Colon (tissue), 2 donors: Measurements from ENCODE around the gene FNDC5.

Source experiments
- FAIRE-seq: peaks from 2 replicates; lab custom pipeline; 2012; peaks lifted over from hg19 to GRCh38; lab: Jason Lieb, UNC
- donor health status: control.
- donor health status: control.

FNDC5 gene

DNA sequence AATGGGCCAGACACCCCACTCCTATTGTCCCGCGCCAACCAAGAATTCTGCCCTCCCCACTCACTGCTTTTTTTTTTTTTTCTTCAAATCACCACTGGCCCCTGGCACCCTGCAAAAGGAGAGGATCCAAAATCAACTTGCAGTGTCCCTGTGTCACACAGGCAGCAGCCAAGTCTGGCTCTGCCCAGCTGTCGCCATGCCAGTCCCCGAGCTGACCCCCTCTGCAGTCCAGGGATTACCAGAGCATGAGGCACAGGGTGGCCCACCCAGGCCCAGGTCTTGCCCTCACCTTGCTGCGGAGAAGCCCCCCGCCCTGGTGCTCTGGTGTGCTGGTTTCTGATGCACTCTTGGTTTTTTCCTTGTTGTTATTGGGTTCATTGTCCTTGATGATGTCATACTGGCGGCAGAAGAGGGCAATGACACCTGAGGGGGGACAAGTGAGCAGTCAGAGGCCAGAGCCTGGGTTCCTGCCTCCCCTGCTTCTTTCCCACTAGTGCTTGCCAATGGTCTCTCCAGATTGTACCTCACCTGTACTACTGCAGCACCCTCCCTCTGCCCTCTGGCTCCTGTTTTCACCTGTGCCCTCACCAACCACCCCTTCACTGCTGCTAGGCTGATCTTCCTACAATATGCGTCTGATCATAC, 6.2 kb downstream of the FNDC5 start:
- no peak for FAIRE-seq

DNA sequence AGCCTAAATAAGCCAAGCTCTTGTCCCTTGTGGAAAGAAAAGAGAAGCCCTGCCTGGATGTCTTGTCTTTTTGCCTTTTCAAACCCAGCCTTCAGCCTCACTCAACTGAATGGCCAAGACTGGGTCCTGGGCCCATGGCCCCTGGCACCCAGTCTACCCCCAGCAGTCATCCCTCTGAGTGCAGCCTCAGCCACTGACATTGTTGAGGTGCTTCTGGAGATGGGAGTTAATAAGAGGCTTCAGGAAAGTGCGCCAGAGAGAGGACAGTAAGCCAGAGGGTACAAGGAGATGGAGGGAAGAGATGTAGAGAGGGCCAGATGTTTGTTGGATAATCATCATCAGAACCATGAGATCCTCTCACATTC, 6.8 kb downstream of the FNDC5 start:
- no peak for FAIRE-seq

DNA sequence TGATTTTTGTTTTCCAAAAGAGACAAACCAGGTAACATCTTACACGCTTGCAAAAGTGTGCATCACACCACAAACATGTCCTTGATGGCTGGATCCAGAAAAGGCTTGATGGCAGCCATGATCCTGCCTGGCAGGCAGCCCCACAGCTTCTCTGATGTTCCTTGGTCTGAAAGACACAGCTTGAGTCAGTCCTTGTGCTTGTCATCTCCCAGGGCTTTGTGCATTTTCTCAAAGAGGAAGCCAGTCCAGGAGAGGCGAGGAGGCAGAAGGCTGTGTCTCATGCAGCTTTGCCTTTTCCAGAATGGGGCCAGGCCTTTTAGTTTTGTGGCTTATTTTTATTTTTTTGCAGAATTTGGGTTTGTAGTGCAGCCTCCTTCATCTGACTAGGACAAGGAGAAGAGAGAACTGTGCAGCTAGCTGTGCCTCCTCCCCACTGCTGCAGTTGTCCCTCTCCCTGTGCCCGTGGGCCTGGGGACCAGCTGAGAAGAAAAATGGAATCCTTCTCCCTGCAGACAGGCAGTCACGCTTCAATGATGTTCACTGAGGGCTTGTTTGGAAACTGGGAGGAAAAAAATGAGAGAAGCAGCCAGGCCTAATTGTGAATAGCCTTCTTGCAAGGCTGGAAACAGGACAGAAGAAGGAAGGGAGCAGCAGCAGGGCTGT, 7.4 kb downstream of the FNDC5 start:
- no peak for FAIRE-seq

DNA sequence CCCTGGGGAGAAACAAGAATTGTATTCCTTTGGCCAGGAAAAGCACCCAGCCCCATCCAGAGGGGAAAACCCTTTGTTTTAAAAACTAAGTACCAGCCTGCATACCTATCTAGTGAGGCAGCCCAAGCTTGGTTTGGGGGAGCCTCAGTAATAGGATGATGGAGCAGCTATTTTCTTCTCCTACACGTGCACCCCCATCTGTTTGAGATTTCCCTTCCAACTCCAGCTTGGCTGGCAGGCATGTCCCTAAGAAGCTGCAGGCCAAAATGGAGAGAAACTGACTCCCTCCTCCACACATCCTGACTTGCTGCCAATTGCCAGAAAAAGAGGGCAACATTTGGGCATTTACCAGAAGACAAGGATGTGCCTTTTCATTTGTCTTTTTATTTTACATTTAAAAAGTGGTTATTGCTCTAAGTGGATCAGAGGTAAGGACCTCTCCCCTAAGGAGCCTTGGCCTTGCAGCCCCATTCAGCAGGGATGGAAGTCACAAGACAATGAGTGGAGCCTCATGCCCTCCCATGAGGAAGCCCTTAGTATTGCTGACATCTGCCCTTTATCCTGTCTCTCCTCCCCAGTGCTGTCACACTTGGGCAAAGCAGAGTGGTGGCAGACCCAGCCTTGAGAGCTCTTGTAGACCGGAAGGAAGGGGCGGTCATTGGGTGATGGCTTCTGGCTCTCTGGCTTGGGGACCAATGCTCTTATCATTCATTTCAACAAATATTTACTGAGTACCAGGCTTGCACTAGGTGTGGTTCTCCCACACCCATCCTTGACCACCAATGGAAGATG, 8.6 kb downstream of the FNDC5 start:
- no peak for FAIRE-seq

DNA sequence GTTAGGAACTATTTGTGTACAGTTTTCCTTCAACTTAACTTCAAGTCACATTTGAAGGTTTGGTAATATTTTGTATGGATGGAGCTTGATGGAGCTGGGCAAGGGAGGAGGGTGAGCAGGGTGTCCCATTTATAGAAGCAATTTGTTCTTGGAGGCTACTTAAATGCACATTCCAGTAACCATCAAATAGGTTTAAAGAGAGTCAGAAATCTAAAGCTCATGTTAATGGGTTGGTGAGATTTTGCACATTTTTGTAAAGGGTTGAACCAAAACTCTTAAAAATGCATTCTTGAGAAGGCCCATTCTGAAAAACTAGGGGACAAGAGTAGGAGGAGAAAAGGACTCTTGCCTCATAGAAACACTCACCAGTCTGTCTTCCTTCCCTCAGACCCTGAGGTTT, 10.1 kb downstream of the FNDC5 start:
- no peak for FAIRE-seq

DNA sequence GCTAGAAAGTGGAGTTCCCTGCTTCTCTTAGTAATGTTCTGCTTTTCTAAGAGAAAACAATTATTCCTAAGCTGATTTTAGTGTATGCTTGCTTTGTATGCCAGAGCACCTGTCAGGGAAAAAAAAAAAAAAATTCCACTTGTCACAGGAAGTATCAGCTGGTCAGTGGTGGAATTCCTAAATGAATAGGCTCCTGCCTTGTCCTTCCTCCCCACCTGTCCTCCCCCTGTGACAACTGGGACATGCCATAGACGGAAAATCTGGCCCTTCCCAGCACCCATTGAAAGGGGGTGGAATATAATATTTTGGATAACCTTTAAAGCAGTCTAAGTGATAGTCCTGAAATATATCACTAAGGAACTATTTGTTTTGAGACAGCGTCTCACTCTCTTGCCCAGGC, 10.8 kb downstream of the FNDC5 start:
- no peak for FAIRE-seq

DNA sequence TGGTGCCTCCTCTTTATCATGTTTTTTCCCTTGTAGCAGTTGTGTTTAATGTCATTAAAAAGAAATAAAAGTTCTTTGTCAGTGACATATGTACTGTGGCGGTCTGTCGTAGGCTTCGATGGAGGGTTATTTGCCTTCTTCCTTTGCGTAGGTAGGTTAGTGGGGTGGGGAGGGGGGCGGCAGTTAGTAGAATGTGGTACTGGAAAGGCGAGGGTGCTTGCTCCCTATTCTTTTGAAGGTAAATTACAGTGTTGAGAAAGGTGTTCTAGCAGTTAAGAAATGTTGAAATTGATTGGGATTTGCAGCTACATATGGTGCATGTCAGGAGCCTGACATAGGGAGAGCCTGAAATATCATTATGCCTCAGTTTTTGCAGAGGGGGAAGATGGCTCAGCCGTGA, 11.9 kb downstream of the FNDC5 start:
- FAIRE-seq, result no peak

DNA sequence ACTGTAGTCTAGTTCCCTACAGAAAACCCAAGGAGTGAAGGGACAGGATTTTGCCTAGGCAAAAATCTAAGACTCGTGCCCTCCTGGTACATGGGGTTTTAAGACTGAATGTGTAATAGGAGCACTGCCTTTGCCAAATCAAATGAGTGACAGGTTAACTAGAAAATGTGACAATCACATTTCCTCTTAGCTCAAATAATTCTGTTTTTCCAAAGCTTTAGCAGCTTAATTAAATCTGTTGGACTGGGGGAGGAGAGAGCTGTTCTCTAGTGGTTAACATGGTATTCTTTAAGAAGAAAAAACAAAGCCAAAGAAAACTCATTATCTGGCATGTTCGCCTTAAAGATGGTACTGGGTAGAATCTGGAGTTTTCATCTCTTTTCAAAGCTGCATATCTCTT, 12.6 kb downstream of the FNDC5 start:
- FAIRE-seq, result no peak

DNA sequence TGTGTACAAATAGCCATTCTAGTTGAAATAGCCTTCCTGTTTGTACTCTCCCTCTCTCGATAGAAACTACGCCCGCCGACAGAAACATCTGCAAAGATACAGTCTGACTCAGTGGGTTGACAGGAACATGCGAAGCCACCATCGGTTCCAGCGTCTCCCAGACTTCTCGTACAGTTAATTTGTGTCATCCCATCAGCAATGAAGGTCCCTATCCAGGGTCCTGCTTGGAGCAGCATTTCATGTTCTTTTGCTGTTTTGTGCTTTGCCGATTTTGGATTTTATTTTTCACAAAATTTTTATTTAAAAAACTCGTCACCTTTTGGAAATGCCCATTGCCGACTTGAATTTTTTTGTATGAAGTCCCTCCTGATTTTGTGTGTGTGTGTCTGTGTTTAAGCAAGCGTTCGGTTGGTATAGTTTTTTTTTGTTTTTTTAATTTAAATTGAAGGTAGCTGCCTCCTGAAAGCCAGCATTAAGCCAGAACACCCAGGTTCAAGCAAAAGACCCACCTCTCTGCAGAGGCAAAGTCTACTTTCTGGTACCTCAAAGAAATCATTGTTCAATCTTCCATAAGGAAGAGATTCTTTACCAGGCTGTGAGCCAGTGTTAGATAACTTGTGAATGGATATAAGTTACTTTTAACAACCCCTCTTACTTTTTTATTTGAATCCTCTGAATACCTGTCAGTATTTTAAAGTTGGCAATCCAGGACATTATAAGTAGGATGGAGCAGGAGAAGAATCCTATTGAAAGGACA, 14.7 kb downstream of the FNDC5 start:
- no peak for FAIRE-seq

DNA sequence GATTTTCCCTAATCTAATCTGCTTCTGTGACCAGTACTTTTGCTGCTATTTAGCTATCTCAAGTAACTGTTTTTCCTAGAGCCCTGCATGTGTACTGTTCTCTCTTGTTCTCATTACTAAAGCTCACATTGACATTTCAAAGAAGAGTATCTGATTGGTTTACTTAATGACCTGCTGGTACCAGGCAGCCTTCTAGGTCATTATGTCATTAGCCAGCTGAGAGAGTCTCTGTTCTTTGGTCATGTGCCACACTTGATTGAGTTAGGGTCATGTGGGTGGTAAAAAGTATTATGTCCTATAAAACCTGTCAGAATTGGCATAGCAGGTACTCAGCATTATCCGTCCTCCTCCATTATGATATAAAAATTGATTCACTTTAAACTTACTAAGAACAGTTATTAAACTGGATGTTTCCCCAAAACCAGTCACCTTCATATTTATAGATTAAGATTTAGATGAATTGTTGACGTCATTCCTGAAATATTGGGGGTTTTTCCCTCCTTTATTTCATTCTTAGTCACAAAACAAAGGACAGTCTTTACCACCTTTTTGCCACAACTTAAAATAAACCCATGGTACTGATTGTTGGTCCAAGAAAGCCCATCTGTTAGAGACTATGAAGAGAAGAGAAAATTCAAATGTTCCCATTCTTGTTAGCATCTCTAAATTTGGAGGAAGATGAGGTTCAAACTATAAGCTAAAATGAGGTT, 22.2 kb downstream of the FNDC5 start:
- FAIRE-seq, result no peak

DNA sequence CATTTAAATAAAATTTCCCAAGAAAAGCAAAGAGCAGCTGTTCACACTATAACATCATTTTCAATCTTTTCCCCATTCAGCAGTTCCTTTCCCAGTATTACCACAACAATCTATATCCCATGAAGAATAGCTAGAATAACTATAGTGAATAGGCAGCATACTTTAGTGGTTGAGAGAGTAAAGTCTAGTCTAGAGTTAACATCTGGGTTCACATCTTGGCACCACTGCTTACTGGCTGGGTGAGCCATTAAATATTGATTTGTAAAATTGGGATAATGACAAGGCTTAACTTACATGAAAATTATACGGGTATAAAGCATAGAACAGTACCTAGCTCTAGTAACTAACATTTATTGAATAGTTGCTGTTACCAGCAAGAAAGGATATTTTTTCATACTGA, 38.8 kb downstream of the FNDC5 start:
- no peak for FAIRE-seq

DNA sequence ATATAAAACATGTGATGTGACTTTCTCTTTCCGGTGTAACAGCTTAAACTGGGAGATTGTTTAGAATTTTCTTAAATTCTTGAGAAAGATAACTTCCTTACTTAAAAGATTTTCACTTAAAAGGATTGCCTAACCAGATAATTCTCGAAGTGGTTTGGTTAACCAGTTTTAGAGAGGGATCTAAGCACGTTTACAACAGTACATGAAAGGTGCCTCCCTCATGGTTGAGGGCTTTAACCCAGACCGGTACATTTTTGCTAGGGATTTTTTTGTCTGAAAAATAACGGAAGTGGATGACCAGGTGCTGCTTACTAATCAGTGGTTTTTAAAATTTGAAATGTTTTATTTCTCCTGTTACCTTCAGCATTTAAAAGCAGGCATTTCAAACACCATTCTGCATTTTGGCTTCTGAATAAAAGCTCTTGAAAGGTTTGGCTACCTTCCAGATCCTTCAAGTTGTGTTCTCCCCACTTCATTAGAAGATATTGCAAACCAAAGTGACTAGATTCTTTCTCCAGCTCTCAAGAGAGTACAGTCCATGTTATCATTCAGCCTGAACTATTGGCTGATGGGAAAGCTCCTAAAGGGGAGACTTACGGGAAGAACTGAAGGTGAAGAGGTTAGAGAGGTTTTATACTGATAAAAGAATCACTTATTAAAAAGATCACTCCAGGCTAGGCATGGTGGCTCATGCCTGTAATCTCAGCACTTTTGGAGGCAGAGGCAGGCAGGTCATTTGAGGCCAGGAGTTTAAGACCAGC, 40.4 kb downstream of the FNDC5 start:
- FAIRE-seq, result no peak

DNA sequence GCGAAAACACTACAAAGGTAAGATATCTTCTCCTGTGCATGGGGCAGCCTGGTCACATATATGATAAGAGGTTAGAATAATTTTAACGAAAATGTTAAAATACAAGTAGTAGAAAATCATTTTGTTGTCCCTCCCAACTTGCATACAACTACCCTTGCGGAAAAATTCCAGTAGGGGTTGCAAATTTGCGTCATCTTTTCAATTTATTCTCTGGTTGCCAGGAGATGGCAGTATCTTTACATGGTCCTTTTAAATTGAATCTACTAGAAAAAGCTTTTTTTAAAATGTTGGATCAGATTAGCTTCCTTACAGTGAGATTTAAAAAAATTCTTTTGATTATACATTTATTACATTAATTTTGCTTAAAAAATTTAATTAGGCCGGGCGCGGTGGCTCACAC, 42.4 kb downstream of the FNDC5 start:
- no peak for FAIRE-seq

DNA sequence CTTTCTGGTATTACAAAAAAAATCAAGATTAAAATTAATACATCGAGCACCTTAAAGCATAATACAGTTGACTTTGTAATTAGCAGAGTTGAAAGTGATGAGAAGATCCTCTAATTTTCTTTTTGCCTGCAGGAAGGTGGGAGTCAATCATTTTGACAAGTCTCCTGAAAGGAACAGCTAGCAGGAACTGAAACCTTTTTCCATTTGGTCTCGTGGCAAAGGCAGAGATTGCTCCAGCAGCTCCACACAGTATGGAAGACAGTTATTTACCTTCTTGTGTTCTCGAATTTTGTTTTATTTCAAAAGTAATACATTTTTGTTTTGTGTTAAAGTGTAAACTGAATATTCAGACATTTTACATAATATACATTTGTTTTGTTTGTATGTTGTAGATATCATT, 45.5 kb downstream of the FNDC5 start:
- FAIRE-seq, result no peak

DNA sequence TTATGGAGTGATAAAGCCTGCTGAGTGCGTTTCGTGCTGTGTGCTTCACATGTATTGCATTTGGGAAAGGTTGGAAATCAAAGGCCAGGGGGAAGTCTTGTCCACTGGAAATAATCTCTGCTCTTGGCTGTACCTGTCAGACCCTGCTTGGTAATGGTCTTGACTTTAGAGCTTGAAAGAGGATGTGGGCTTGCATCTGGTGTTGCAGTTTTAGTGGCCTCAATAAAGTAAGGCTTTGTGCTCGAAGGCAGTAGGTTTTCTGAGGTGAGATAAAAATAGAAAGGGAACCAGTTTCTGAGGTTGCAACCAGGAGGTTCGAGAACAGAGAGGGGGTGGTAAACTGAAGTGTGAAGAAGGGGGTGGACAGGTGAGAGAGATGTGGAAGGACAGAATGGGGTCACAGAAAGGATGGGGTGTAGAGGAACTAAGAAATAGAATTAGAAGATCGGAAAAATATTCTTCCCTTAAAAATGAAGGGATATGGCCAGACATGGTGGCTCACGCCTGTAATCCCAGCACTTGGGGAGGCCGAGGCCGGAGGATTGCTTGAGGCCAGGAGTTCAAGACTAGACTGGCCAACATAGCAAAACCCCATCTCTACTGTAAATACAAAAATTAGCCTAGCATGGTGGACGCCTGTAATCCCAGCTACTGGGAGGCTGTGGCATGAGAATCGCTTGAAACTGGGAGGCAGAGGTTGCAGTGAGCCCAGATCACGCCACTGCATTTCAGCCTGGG, 51.7 kb downstream of the FNDC5 start:
- FAIRE-seq, result no peak

DNA sequence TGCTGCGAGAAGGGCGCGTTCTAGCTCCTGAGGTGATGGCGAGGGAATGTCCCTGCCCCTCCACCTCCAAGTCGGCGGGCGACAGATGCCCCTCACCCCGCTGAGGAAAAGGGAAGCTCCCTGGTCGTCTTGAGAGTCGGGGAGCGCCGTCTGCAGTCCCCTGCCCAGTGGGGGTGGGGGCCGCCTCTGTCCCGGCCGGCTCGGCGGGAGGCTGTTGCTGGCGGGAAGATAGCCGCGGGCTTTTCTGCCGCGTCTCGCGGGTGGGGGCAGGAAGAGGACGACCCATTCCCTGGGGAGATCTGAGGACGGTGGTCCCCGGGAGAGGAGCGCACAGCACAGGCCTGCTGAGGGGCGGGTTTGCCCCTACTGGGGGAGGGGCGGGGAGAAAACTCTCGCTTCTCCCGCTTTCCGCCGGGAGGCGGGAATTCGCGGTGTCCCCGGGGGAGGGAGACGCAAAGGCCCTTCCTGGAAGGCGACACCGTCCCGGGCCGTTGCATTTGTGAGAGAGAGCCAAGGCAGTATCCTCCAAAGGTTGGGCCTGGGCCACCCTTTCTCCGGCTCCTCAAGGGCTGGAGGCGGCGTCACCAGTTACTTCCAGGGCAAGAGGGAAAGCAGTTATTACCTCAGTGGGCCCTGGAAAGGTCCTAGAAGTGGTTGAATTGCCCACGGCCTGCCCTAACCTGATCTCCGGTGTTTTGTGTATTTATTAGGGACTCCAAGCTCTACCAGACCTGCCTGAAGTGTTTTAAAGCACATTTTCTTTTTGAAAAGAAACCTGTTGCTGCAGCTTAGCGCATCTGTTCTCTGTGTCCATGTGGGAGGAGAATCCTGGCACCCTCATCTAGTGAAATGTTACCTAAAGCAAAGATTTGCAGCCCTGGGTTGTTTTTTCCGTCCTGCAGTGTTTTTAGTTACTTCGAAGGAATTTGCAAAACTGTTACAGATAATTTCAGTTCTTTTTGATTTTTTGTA, 52.6 kb downstream of the FNDC5 start:
- FAIRE-seq, result no peak

DNA sequence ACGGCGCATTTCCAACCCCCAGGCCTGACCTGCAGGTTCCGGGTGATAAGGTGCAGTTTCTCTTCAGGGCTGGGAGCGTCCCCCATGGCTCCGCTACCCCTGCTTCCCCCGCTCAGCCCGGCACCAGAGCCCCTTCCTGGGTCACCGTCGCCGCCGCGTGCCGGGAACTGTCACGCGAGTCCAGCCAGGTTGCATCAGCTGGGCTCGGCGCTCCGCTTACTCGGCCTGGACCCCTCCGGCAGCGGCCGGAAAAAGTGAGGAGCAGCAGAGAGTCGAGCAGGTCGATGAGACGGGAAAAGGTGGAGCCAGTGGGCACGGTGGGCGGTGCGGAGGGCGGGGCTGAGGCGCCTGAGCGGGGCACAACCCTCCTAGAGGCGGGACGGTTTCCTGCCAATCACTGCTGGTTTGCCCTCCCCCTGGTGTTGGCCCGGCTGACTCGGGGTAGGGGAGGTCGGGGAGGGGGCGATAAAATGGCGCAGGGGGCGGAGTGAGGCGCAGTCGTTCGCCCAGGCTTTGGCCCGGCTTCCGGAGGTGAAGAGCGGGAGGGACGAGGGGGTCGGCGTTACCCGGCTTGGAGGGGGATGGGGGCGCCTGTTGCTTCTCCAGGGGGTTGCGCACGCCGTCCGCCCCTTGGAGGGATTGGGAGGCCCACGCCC, 53.4 kb downstream of the FNDC5 start, which contains the start of the genes S100PBP and YARS1:
S100PBP (plus strand) TSS at position 495 of the 656 bp plus-strand sequence. CDS start 8,447 bp downstream, outside the sequence.
YARS1 (minus strand) TSS at position 200 of the 656 bp plus-strand sequence; CDS start at position 86, 114 bp downstream.
- FAIRE-seq, result no peak

DNA sequence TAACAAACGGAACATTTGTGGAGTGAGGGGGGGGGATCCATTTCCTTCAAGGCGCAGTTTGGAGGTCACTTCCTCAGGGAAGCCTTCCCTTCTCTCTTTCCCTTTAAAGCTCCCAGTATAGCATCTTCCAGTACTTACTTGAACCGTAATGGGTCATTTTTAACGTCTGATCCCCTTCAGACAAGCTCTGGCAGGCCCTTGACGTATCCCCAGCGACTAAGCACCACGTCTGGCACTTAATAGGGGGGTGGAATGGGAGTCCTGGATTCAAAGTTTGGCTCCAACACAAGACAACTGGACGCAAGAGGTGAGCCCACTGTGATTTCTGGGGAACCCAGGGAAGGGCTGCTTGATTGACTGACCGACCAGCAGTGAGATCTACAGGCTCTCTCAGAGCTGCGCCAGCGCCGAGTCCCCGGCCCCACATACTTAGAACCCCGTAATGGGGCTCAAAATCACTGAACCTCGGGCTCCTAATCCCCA, 54.0 kb downstream of the FNDC5 start:
- FAIRE-seq, result no peak
